OCI-LY1 (cell line): ENCODE measurements around the gene TAAR9.

ENCODE experiments used
- H2AFZ ChIP-seq: fragments of 200-600 bp; sonication (generic), shearing (Covaris generic); 2 replicates; pipeline ENCODE4 v1.6.0; 2014; ENCODE audit warnings: antibody characterized with exemption, mild to moderate bottlenecking, low read length
- H3F3A ChIP-seq: fragments of 200-600 bp; sonication (generic), shearing (Covaris generic); 2 replicates; pipeline ENCODE4 v1.6.0; 2014; ENCODE audit warnings: mild to moderate bottlenecking, antibody characterized with exemption, low read length, moderate library complexity; ENCODE audit not compliant: insufficient read depth
- H3K27ac ChIP-seq: fragments of 200-600 bp; sonication (generic); 2 replicates; pipeline ENCODE4 v1.5.1; 2014; ENCODE audit warnings: low read length, mixed run types, mild to moderate bottlenecking, low read depth; ENCODE audit not compliant: poor library complexity, severe bottlenecking
- H3K27me3 ChIP-seq: fragments of 200-600 bp; sonication (generic); 2 replicates; pipeline ENCODE4 v1.6.0; 2014; ENCODE audit warnings: antibody characterized with exemption, mild to moderate bottlenecking, low read length, moderate library complexity; ENCODE audit not compliant: insufficient read depth
- H3K36me3 ChIP-seq: fragments of 200-600 bp; sonication (generic); 2 replicates; pipeline ENCODE4 v1.6.1; 2014; ENCODE audit warnings: mild to moderate bottlenecking, antibody characterized with exemption, low read length, moderate library complexity, mixed read lengths; ENCODE audit not compliant: insufficient read depth
- H3K4me1 ChIP-seq: fragments of 200-600 bp; sonication (generic); 2 replicates; pipeline ENCODE4 v1.5.1; 2014; ENCODE audit warnings: mild to moderate bottlenecking, low read length, moderate library complexity; ENCODE audit not compliant: insufficient read depth, severe bottlenecking
- H3K4me2 ChIP-seq: fragments of 200-600 bp; sonication (generic), shearing (Covaris generic); 2 replicates; pipeline ENCODE4 v1.6.1; 2014; ENCODE audit warnings: low read length
- H3K4me3 ChIP-seq: fragments of 200-600 bp; sonication (generic); 2 replicates; pipeline ENCODE4 v1.5.1; 2014; ENCODE audit warnings: low read length, low read depth, mild to moderate bottlenecking, mixed read lengths; ENCODE audit not compliant: poor library complexity, severe bottlenecking
- H3K79me2 ChIP-seq: fragments of 200-600 bp; shearing (Covaris generic); 2 replicates; pipeline ENCODE4 v1.6.1; 2016; ENCODE audit warnings: mixed run types, low read length, mixed read lengths; ENCODE audit not compliant: insufficient read depth
- H3K9ac ChIP-seq: fragments of 200-600 bp; sonication (generic), shearing (Covaris generic); 2 replicates; pipeline ENCODE4 v1.6.1; 2014; ENCODE audit warnings: mild to moderate bottlenecking, low read length, mixed read lengths
- H3K9me2 ChIP-seq: fragments of 200-600 bp; sonication (generic), shearing (Covaris generic); 2 replicates; pipeline ENCODE4 v1.6.1; 2014; ENCODE audit warnings: low read depth, mild to moderate bottlenecking, low read length, mixed read lengths
- H3K9me3 ChIP-seq: fragments of 200-600 bp; shearing (Covaris generic); 2 replicates; pipeline ENCODE4 v1.6.1; 2014; ENCODE audit warnings: low read length, mixed read lengths
- H4K20me1 ChIP-seq: fragments of 200-600 bp; sonication (generic), shearing (Covaris generic); 2 replicates; pipeline ENCODE4 v1.6.0; 2016; ENCODE audit warnings: mild to moderate bottlenecking, low read length; ENCODE audit not compliant: insufficient read depth
- CTCF ChIP-seq: fragments of 200-600 bp; sonication (generic), shearing (Covaris generic); IDR thresholded peaks from 2 replicates; pipeline ENCODE4 v1.5.1; 2017; ENCODE audit warnings: mild to moderate bottlenecking, antibody characterized with exemption, low read length, moderate library complexity, mixed read lengths
- EZH2 ChIP-seq: fragments of 200-600 bp; sonication (generic), shearing (Covaris generic); IDR thresholded peaks from 2 replicates; pipeline ENCODE4 v1.8.0; 2017; ENCODE audit warnings: borderline replicate concordance, mixed run types, mild to moderate bottlenecking, antibody characterized with exemption, low read length, moderate library complexity, mixed read lengths

The TAAR9 gene

GRCh38 chr6:132537145-132537544, 932 bp upstream of the TAAR9 start:
- no peaks in the 10 kb centered on the region for H4K20me1 ChIP-seq
- no peak overlapping the region for H3K27ac ChIP-seq
- no peaks in the 10 kb centered on the region for H3F3A ChIP-seq
- no peaks in the 10 kb centered on the region for H3K79me2 ChIP-seq
- no peaks in the 10 kb centered on the region for H3K4me1 ChIP-seq
- no peak overlapping the region for H3K4me2 ChIP-seq
- no peaks in the 10 kb centered on the region for H3K36me3 ChIP-seq
- H3K9ac ChIP-seq = no peak overlapping the region
- no peak overlapping the region for H3K4me3 ChIP-seq
- no peaks in the 10 kb centered on the region for H3K9me3 ChIP-seq
- no peaks in the 10 kb centered on the region for H3K27me3 ChIP-seq
- no peaks in the 10 kb centered on the region for H3K9me2 ChIP-seq
- no peak overlapping the region for H2AFZ ChIP-seq
- no peak for TF ChIP-seq CTCF
- TF ChIP-seq EZH2 = no peak

- Histone ChIP-seq H3K4me2 (no peak overlapping the region), H3K9ac (no peak overlapping the region), H3F3A (no peaks in the 10 kb centered on the region), H3K79me2 (no peaks in the 10 kb centered on the region), H3K27ac (no peak overlapping the region), H4K20me1 (no peaks in the 10 kb centered on the region), H3K4me3 (no peak overlapping the region), H3K4me1 (no peaks in the 10 kb centered on the region), H3K36me3 (no peaks in the 10 kb centered on the region), H3K9me3 (no peaks in the 10 kb centered on the region), H3K27me3 (no peaks in the 10 kb centered on the region), H2AFZ (no peak overlapping the region), H3K9me2 (no peaks in the 10 kb centered on the region)
- TF ChIP-seq CTCF (no peak), EZH2 (no peak)
Observed at GRCh38 chr6:132544826-132545225, 6.7 kb downstream of the TAAR9 start.

GRCh38 chr6:132548746-132549463, 10.8 kb downstream of the TAAR9 start:
- H3K9ac ChIP-seq = no peak overlapping the region
- H3F3A ChIP-seq = no peaks in the 10 kb centered on the region
- no peaks in the 10 kb centered on the region for H4K20me1 ChIP-seq
- no peaks in the 10 kb centered on the region for H3K9me2 ChIP-seq
- no peak overlapping the region for H2AFZ ChIP-seq
- no peak overlapping the region for H3K27ac ChIP-seq
- H3K36me3 ChIP-seq = no peaks in the 10 kb centered on the region
- H3K4me2 ChIP-seq = no peak overlapping the region
- H3K4me3 ChIP-seq = no peak overlapping the region
- no peaks in the 10 kb centered on the region for H3K27me3 ChIP-seq
- no peaks in the 10 kb centered on the region for H3K9me3 ChIP-seq
- no peaks in the 10 kb centered on the region for H3K79me2 ChIP-seq
- H3K4me1 ChIP-seq = no peaks in the 10 kb centered on the region
- TF ChIP-seq EZH2 (no peak), CTCF (no peak)
